ENCODE data around the gene PLAAT5. TPM values are rescaled to one million over a fixed set of nuclear protein-coding genes. Genes with fewer than 3 reads are reported as not detected.

PLAAT5 gene
- polyA plus RNA-seq, 3 donors: 0.07 to 0.62 TPM; not detected in 1

GRCh38 chr11:63485777-63486176 lies 5.2 kb downstream of the PLAAT5 start:
- Mint-ChIP-seq H3K4me3 (no peak overlapping the region), H3K36me3 (peaks cover 3 to 4% of the 10 kb centered on the region in 2 donors), H3K27me3 (ENCODE audit: low read depth in 3 of 3) (peaks cover 8 to 25% (median 11%) of the 10 kb centered on the region in 3 donors), H3K4me1 (peaks cover 26% of the 10 kb centered on the region), H3K27ac (no peak overlapping the region), H3K9me3 (peaks cover 14 to 30% (median 26%) of the 10 kb centered on the region in 7 donors)
- Histone ChIP-seq H2AFZ (ENCODE audit: insufficient read depth, low read depth, low read length, poor library complexity, severe bottlenecking) (no peak overlapping the region), H3K9me3 (replicated peaks in 1 of 2; ENCODE audit: control insufficient read depth in 1 of 2, insufficient read depth in 1 of 2, low read length in 2 of 2) (peaks cover 0 to 15% of the 10 kb centered on the region in 2 donors), H4K20me1 (ENCODE audit: insufficient read depth, low read length) (no peaks in the 10 kb centered on the region), H3K4me3 (replicated peaks in 1 of 3; ENCODE audit: low read depth in 2 of 3, low read length in 3 of 3) (no peak overlapping the region), H3K36me3 (replicated peaks in 1 of 2; ENCODE audit: control insufficient read depth in 1 of 2, insufficient read depth in 2 of 2, low read length in 2 of 2) (no peaks in the 10 kb centered on the region), H3K9ac (ENCODE audit: insufficient read depth, low read length, poor library complexity, severe bottlenecking) (no peak overlapping the region), H3K4me1 (ENCODE audit: control insufficient read depth in 1 of 2, insufficient read depth in 2 of 2, low read length in 2 of 2) (peaks cover 25 to 26% of the 10 kb centered on the region in 2 donors), H3K79me2 (ENCODE audit: insufficient read depth, low read length) (no peaks in the 10 kb centered on the region), H3K27me3 (ENCODE audit: control insufficient read depth in 2 of 2, insufficient read depth in 2 of 2, low read length in 2 of 2) (peaks cover 2 to 7% of the 10 kb centered on the region in 2 donors), H3K27ac (ENCODE audit: low read depth in 1 of 2, low read length in 2 of 2) (no peak overlapping the region), H3K4me2 (replicated peaks; ENCODE audit: extremely low read depth, low read length, poor library complexity, severe bottlenecking) (no peak overlapping the region)
- WGBS (ENCODE audit: insufficient coverage): no CpG with 5 or more reads among the region's 3 CpGs
- no peak for TF ChIP-seq CTCF (IDR thresholded peaks at IDR 0.05)
- no peak for DNase-seq
- intact Hi-C loops (cut with micrococcal nuclease): no loop called here

- Histone ChIP-seq H3K27ac (ENCODE audit: low read depth in 1 of 2, low read length in 2 of 2) (no peak overlapping the region), H3K36me3 (replicated peaks in 1 of 2; ENCODE audit: control insufficient read depth in 1 of 2, insufficient read depth in 2 of 2, low read length in 2 of 2) (no peaks in the 10 kb centered on the region), H2AFZ (ENCODE audit: insufficient read depth, low read depth, low read length, poor library complexity, severe bottlenecking) (no peak overlapping the region), H3K4me2 (replicated peaks; ENCODE audit: extremely low read depth, low read length, poor library complexity, severe bottlenecking) (no peak overlapping the region), H3K4me1 (ENCODE audit: control insufficient read depth in 1 of 2, insufficient read depth in 2 of 2, low read length in 2 of 2) (peaks cover 0 to 3% of the 10 kb centered on the region in 2 donors), H4K20me1 (ENCODE audit: insufficient read depth, low read length) (no peaks in the 10 kb centered on the region), H3K27me3 (ENCODE audit: control insufficient read depth in 2 of 2, insufficient read depth in 2 of 2, low read length in 2 of 2) (peaks cover 0 to 2% of the 10 kb centered on the region in 2 donors), H3K9me3 (replicated peaks in 1 of 2; ENCODE audit: control insufficient read depth in 1 of 2, insufficient read depth in 1 of 2, low read length in 2 of 2) (peaks cover 8 to 17% of the 10 kb centered on the region in 2 donors), H3K4me3 (replicated peaks in 1 of 3; ENCODE audit: low read depth in 2 of 3, low read length in 3 of 3) (no peak overlapping the region), H3K9ac (ENCODE audit: insufficient read depth, low read length, poor library complexity, severe bottlenecking) (no peak overlapping the region), H3K79me2 (ENCODE audit: insufficient read depth, low read length) (no peaks in the 10 kb centered on the region)
- Mint-ChIP-seq H3K4me1 (no peaks in the 10 kb centered on the region), H3K27ac (no peak overlapping the region), H3K27me3 (ENCODE audit: low read depth in 3 of 3) (peaks cover 4 to 17% (median 6%) of the 10 kb centered on the region in 3 donors), H3K36me3 (peaks cover 0 to 3% of the 10 kb centered on the region in 2 donors), H3K4me3 (no peak overlapping the region), H3K9me3 (peaks cover 13 to 33% (median 27%) of the 10 kb centered on the region in 7 donors)
- no peak for TF ChIP-seq CTCF (IDR thresholded peaks at IDR 0.05)
- 96% methylated on average over 5 of the region's 6 CpGs for WGBS (ENCODE audit: insufficient coverage)
- no peak for DNase-seq
- intact Hi-C loops (cut with micrococcal nuclease): no loop called here
These were observed 10.9 kb downstream of the PLAAT5 start for GRCh38 chr11:63480039-63480438.
